ACHN (cell line): ENCODE data around the gene POLR1G.
A peak's percentile ranks its signal among the peaks of the same experiment; 100 is the strongest.
"Not testable (repeated sequence)": the region's sequence is repeated elsewhere in the genome, so short reads cannot be mapped to it uniquely, and the experiment has no call there.

Experiments used
- DNase-seq: peaks from one replicate; pipeline ENCODE4 v3.0.0-alpha.2; 2015
- in situ Hi-C: cut with HindIII; loops from 2 replicates; pipeline ENCODE4 v1.10.0; 2017; ENCODE audit warnings: low sequenced_read_pairs, low pct_ligation_motif_present, low pct_unique_long_range_greater_than_20kb

The POLR1G gene

GRCh38 chr19:45391871-45392665, 14.4 kb upstream of the POLR1G start:
- in situ Hi-C loops = no loop called here
- no peak for DNase-seq

DNA sequence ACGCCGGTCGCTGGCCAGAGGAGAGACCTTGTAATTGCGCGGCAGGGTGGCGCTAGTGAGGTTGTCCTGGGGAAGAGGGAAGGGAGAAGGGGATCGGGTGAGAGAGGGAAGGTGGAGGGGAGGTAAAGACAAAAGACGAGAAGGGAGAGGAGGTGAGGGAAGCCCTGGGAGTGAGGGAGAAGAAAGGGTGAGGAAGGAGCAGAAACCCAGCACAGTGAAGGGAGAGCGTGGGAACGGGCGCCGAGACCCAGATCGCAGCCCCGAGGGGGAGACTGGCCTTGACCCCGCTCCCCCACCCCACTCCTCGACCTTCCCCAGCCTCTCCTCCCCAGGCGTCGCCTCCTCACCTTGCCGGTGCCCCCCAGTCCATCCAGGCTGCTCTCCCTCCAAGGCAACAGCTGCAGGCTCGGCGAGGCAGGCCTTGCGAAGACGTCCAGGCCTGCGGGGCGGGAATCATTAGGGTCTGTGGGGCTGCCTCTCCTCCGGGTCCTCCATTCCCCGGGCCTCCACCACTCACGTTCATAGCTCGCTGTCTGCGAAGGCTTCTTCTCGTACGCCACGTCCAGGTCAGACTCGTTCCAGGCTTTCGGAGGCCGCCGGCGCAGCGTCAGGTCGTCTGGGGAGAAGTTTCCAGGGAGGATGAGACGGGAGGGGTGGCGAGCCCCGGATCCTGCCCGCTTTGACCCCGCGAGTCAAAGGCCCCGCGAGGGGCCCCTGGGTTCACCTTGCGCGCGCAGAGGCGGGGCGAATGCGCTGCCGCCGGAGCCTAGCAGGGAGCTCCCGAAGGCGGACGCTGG, 10.4 kb upstream of the POLR1G start:
- in situ Hi-C loops = no loop called here
- DNase-seq = no peak

- no peak for DNase-seq
- in situ Hi-C loops = no loop called here
Observed at GRCh38 chr19:45400192-45400591, 6.3 kb upstream of the POLR1G start.

DNA sequence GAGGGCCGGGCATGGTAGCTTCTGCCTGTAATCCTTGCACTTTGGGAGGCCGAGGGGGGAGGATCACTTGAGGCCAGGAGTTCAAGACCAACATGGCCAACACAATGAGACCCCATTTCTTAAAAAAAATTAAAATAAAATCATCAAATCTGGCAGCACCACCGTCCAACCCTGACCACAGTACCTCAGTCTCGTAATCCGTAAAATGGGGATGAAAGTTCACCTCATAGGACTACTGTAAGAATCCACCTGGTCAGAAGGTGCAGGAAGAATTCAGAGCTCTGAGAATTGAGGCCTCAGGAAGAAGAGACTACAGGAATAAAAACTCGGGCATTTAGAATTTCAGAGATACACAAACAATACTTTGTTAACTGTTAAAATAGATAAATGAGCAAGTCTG, 4.6 kb upstream of the POLR1G start:
- in situ Hi-C loops = no loop called here
- no peak for DNase-seq

- DNase-seq = no peak
- in situ Hi-C loops = no loop called here
Observed at GRCh38 chr19:45402298-45403061, 4.0 kb upstream of the POLR1G start.

GRCh38 chr19:45403272-45403671, 3.2 kb upstream of the POLR1G start:
- in situ Hi-C loops = no loop called here
- DNase-seq = no peak

GRCh38 chr19:45403781-45404556, 2.5 kb upstream of the POLR1G start:
- peak; percentile 67 for DNase-seq
- in situ Hi-C loops = no loop called here

GRCh38 chr19:45404557-45405434, 1.6 kb upstream of the POLR1G start, which contains the start of gene PPP1R13L:
Gene PPP1R13L (minus strand): TSS chr19:45405069. CDS start chr19:45398318, 6,751 bp downstream.
- DNase-seq = peak; percentile 85
- in situ Hi-C loops = no loop called here

- in situ Hi-C loops = no loop called here
- peak; percentile 89 for DNase-seq
Observed at GRCh38 chr19:45405435-45406225, 814 bp upstream of the POLR1G start.

- in situ Hi-C loops = no loop called here
- DNase-seq = no peak
Observed at GRCh38 chr19:45407091-45407375, 589 bp downstream of the POLR1G start.

DNA sequence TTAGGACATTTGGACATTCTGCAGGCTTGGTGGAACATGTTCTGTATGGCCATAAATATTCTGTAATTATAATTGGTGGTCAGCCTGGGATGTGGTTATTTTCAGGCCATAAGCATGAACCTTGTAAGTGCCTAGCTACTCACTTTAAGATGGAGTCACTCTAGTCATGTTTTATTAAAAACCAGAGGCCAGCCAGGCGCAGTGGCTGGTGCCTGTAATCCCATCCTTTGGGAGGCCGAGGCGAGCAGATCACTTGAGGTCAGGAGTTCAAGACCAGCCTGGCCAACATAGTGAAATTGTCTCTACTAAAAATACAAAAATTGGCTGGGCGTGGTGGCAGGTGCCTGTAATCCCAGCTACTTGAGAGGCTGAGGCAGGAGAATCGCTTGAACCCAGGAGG, 1.1 kb downstream of the POLR1G start:
- DNase-seq, in situ Hi-C loops: not testable (repeated sequence)

- DNase-seq = no peak
- in situ Hi-C loops = no loop called here
Observed at GRCh38 chr19:45408121-45408520, 1.7 kb downstream of the POLR1G start.

DNA sequence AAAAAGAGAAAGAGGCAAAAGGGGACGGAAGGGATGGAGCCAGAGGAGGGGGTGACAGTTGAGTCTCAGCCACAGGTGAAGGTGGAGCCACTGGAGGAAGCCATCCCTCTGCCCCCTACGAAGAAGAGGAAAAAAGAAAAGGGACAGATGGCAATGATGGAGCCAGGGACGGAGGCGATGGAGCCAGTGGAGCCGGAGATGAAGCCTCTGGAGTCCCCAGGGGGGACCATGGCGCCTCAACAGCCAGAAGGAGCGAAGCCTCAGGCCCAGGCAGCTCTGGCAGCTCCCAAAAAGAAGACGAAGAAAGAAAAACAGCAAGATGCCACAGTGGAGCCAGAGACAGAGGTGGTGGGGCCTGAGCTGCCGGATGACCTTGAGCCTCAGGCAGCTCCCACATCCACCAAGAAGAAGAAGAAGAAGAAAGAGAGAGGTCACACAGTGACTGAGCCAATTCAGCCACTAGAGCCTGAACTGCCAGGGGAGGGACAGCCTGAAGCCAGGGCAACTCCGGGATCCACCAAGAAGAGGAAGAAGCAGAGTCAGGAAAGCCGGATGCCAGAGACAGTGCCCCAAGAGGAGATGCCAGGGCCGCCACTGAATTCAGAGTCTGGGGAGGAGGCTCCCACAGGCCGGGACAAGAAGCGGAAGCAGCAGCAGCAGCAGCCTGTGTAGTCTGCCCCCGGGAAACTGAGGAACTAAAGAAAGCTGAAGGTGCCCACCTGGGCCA, 2.5 kb downstream of the POLR1G start:
- in situ Hi-C loops = no loop called here
- DNase-seq = no peak

DNA sequence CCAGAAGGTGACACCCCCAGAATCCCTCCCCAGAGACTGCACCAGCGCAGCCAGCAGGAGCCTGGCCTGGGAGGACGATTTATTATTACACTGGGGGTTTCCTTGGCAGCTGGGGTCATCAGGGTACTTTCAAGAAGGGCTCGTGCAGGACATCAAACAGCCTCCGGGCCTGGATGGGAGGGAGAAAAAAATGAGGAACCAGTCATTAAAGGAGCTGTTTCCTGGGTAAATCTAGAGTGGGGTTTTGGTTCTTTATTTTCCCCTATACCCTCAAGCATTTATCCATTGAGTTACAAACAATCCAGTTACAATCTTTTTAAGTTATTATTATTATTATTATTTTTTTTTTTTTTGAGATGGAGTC, 3.1 kb downstream of the POLR1G start:
- DNase-seq = no peak

GRCh38 chr19:45410330-45410729, 3.9 kb downstream of the POLR1G start:
- DNase-seq, in situ Hi-C loops: not testable (repeated sequence)

More for the DNA sequence above, 3.1 kb downstream of the POLR1G start:
- in situ Hi-C loops = no loop called here

DNA sequence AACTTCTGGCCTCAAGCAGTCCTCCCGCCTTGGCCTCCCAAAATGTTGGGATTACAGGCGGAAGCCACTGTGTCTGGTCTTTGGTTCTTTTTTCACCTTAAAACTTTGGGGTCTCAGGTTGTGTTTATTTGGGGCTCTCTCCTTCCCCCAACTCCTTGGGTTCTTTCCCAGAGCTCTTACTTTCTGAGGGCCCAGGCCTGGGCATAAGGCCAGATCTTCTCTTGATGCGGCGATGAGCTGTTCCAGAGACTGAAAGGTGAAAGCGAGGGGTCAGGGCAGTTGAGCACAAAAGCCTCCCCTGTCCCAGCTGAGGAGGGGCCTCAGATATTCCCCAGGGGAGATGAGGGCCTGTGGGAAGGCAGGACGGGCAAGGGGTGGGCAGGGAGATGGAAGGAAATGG, 7.1 kb downstream of the POLR1G start:
- in situ Hi-C loops = no loop called here
- no peak for DNase-seq
